SIG-M5 (cell line): Measurements from ENCODE around the gene AK5.
"Not testable (repeated sequence)": the region's sequence is repeated elsewhere in the genome, so short reads cannot be mapped to it uniquely, and the experiment has no call there.

Experiments used
- DNase-seq: peaks from one replicate; lab custom pipeline; 2025; lab: John Stamatoyannopoulos, UW

The AK5 gene

GRCh38 chr1:77288275-77288674 is 6.5 kb downstream of the AK5 start:
- no peak for DNase-seq

GRCh38 chr1:77290576-77290975 is 8.8 kb downstream of the AK5 start:
- no peak for DNase-seq

GRCh38 chr1:77292551-77292950 is 10.7 kb downstream of the AK5 start:
- no peak for DNase-seq

GRCh38 chr1:77300566-77300965 is 18.7 kb downstream of the AK5 start:
- no peak for DNase-seq

- no peak for DNase-seq
Measured at GRCh38 chr1:77303387-77303786, 21.6 kb downstream of the AK5 start.

DNA sequence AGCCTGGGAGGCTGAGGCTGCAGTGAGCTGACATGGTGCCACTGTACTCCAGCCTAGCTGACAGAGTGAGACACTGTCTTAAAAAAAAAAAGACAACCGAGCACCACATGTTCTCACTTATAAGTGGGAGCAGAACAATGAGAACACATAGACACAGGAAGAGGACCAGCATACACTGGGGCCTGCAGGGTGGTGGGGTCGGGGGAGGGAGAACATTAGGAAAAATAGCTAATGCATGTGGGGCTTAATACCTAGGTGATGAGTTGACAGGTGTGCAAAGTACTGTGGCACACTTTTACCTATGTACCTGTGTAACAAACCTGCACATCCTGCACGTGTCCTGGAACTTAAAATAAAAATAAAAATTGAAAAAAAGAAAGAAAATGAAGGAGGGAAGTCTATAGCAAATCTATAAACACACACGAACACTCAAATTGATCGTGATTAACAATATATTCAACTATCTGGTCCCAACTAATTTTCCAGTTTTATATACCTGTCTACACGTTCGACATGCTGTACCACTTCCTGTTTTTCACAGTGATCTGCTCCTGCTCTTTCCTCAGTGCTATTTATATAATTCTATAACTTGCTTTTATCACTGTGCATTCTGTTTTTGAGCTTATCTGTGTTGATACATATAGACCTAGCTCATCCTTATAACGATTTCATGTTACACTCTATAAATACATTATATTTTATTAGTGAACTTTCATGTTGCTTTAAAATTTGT is 27.2 kb downstream of the AK5 start:
- no peak for DNase-seq

- DNase-seq = no peak
Measured at GRCh38 chr1:77310924-77311323, 29.1 kb downstream of the AK5 start.

- DNase-seq = not testable (repeated sequence)
Measured at GRCh38 chr1:77312364-77312763, 30.5 kb downstream of the AK5 start.

DNA sequence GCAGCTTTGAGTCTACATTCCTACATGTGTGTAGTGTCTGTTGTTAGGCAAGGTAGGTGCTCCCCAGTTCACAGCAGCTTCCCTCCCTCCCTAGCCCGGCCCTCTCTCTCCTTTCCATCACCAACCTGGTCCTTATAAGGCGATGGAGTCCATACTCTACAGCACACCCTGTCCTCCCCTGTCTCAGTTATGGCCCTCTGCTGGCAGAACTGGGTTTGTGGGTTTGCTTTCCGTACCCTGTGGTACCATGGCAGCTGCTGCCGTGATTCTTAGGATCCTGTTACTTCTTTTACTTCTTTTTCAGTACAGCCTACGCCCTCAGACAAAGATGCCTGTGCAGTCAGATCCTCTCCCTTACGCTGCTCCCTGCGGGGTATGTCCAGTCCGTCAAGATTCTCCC is 31.7 kb downstream of the AK5 start:
- no peak for DNase-seq

DNA sequence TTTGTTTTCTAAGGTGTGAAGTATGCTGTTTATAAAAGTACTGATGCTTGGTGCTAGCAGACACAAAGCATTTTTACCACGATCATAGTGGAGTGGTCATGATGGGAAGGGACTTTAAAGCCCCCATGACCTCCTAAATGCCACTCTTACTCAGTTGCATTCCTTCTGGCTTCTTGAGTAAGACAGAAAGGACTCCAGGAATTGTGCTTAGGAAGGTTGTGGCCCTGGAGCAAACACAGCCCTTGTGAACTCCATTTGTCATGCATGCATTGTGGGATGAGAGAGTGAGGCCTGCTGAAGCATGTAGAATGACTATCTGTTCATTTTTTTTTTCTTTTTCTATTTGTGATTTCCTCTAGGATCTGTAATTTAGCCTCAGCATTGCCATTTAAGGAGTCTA is 34.2 kb downstream of the AK5 start:
- DNase-seq = no peak

DNA sequence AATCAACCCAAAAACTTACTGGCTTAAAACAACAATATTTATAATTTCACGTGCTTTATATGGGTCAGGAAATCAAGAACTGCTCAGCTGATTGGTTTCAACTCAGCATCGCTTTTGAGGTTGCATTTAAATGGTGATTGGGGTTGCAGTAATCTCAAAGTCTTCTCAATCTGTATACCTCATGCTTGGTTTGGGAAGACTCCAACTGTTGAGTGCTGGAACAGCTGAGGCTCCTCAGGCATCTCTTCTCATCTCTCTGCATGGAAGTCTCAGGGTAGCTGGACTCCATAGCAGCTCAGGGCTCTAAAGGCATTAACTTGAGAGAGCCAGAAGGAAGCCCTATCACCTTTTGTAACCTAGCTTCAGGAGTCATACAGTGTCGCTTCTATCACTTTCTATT is 35.1 kb downstream of the AK5 start:
- DNase-seq = no peak

GRCh38 chr1:77319036-77319705 is 37.4 kb downstream of the AK5 start:
- no peak for DNase-seq

- DNase-seq = no peak
Measured at GRCh38 chr1:77322061-77322900, 40.5 kb downstream of the AK5 start.

DNA sequence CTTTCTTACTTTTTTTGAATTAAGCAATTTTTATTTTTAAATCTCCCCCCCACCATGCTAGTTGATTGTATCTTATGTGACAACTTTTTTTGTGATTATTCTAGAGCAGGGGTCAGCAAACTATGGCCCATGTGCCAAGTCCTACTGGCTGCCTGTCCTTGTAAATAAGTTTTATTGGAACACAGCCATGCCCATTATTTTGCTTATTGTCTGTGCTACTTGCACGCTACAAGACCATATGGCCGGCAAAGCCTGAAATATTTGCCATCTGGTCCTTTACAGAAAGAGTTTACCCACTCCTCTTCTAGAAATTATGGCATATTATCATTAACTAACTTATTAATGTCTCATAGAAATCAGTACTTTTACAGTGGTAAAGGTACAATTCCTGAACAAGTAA is 51.7 kb downstream of the AK5 start:
- DNase-seq = no peak

DNA sequence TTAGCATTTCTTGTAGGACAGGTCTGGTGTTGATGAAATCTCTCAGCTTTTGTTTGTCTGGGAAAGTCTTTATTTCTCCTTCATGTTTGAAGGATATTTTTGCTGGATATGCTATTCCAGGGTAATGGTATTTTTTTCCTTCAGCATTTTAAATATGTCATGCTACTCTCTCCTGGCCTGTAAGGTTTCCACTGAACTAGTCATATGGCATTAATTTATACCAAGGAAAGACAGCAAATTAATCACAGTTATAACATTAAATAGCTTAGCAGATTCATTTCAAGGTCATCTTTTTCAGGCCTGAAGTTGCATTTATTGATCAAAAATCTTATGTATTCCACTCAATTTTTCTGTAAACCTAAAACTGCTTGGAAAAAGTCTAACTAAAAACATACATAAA is 54.9 kb downstream of the AK5 start:
- DNase-seq = no peak

DNA sequence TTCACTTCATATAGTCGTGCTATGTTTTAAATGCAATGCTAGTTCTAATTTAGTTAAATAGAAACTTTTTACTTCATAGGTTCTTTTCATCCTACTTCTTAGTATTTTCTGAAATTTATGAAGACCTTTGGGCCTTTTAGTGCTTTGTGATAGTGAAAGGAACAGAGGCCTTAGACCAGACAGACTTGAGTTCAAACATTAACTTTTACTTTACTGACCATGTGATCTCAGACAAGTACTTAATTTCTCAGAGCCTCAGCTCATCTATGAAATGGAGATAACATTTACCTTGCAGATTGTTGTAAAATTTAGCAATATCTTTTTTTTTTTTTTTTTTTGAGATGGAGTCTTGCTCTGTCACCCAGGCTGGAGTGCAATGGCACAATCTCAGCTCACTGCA is 57.5 kb downstream of the AK5 start:
- no peak for DNase-seq

DNA sequence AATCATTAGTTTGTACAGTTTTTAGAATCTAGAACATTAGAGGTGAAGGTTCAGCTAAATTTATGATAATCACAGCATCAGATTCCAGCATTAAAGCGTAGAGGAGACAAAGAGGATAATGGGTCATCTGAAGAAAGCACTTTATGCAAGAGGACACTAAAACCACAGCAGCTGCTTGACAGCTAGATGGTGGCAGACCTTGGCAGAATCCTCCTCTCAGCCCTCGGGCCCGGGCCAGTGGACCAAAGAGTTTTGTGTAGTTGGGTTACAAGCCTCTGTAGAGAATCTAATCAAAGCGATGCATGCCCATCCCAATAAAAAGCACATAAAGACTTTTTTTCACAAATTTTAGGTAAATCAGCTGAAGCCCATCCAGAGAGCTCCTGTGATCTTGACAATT is 59.4 kb downstream of the AK5 start:
- DNase-seq = no peak

- no peak for DNase-seq
Measured at GRCh38 chr1:77342745-77343144, 60.9 kb downstream of the AK5 start.

DNA sequence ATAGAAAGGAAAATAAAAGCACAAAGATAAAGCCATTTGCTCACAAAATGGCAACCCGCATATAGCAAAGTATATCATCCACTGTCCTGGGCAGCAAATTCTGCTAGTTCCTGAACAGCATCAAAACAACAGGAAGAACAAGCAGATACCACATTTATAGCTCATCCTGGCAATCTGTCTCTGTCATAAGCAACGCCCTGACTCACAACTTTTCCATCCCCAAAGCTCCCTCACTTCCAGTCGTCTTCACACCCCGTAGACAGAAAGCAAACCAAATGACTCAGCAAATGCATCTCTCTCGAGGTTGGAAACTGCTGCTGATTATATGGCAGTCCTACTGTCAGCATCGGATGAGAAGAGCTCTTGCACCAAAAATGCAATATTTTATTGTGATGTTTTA is 65.8 kb downstream of the AK5 start:
- DNase-seq = no peak

DNA sequence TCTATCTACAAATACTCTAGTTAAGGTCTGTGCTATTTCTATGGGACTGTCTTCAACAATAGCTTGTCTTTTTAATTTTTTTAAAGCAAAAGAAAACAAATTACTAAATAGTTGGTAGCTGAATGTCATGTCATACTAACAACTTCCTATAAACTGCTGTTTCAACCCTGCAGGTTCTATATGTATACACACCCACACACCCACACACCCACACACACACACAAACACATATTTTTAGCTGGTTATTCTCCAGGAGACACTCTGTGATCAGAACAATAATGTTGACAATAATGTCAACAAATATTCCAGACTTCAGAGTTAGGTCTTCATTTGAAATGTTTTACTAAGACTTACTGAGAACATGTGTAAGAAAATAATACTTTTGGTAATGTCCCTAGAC is 66.7 kb downstream of the AK5 start:
- no peak for DNase-seq

GRCh38 chr1:77349275-77349674 is 67.5 kb downstream of the AK5 start:
- DNase-seq = no peak

- DNase-seq = no peak
Measured at GRCh38 chr1:77350012-77350770, 68.4 kb downstream of the AK5 start.
